ENCODE results near the gene GPRC5B.
A peak's percentile ranks its signal among the peaks of the same experiment; 100 is the strongest.

Gene GPRC5B

DNA sequence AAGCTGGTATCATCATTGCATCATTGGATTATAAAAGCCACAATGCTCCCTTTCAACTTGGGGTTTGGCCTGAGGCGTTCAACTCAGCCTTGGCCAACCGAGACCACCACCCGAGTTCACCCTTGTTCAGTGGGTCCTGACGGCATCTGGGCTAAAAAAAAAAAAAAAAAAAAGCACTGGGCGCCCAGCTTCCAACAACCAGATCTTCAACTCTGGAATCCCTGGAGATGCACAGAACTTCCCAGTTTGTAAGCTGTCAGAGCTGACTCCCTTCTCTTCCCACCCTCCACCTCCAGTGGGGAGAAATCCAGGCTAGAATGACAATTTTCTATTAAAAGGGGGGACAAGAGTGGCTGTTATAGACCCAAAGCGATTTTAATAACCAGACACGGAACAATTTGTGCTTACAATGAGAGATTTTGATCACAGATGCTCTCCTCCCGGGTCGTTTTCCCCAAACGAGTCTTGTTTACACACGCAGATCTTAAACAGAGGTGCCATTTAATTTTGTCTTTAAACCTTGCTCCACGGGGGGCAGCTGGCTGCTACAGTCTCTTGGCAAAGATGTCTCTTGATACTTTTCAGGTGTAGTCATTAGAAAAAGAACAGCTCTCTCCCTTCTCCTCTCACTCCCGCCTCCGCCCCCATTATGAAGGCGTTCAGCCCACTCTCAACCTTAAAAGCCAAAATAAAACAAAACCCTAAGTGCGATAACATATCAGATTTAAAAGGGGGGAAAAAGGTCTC lies 26.9 kb downstream of the GPRC5B start:
- Histone ChIP-seq H3K27ac (ENCODE audit: low read depth, low read length) (peak overlapping the region; percentile 34; the same call in 1 of the 2 replicates), H3K36me3 (ENCODE audit: control insufficient read depth, insufficient read depth, low read length) (peaks cover 33% of the 10 kb centered on the region), H3K4me1 (ENCODE audit: control insufficient read depth, insufficient read depth, low read length) (peaks cover 90% of the 10 kb centered on the region), H3K9me3 (ENCODE audit: control insufficient read depth, insufficient read depth, low read depth, low read length) (no peaks in the 10 kb centered on the region), H3K9ac (ENCODE audit: low read length) (peak overlapping the region; percentile 14), H3K27me3 (ENCODE audit: control insufficient read depth, insufficient read depth, low read length) (no peaks in the 10 kb centered on the region), H3K4me3 (ENCODE audit: low read depth, low read length) (no peak overlapping the region)

DNA sequence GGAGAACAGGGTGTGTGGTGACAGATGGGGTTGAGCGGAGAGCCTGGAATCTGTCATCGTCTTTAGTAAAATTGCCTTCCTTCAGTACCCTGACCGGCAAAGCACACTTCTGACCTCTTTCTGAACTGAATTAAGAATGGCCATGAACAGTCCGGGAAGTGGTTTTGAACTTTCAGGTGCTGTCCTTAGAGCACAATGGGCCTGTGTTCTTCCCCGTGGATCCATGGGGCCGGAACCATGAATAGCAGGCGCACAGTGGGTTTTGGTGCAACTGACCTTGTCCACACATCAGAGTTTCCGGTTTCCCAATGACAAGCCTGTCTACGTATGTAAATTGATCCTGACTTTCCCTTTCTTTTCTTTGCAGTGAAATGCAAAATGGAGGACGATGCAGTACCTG lies 28.5 kb downstream of the GPRC5B start:
- Histone ChIP-seq H3K9me3 (ENCODE audit: control insufficient read depth, insufficient read depth, low read depth, low read length) (no peaks in the 10 kb centered on the region), H3K4me3 (ENCODE audit: low read depth, low read length) (no peak overlapping the region), H3K27ac (ENCODE audit: low read depth, low read length) (no peak overlapping the region), H3K4me1 (ENCODE audit: control insufficient read depth, insufficient read depth, low read length) (peaks cover 83% of the 10 kb centered on the region), H3K36me3 (ENCODE audit: control insufficient read depth, insufficient read depth, low read length) (peaks cover 30% of the 10 kb centered on the region), H3K9ac (ENCODE audit: low read length) (no peak overlapping the region), H3K27me3 (ENCODE audit: control insufficient read depth, insufficient read depth, low read length) (no peaks in the 10 kb centered on the region)

DNA sequence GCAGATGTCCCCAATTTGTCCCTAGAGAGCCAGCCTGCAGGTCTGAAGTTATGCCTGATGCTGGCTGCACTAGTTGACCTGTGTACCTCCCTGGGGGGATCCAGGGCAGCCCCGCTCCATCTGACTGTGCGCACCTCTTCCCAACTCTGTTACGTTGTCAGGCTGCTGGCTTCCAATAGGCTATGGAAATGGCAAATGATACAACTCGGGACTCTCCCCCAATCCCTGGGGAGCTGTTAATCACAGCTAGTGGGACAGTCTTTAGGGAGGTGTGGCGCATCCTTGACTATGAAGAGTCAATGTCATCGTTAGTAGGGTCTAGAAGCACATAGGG lies 30.1 kb downstream of the GPRC5B start:
- no peak overlapping the region for H3K27ac ChIP-seq (ENCODE audit: low read depth, low read length)
- no peak overlapping the region for H3K4me3 ChIP-seq (ENCODE audit: low read depth, low read length)
- H3K9me3 ChIP-seq (ENCODE audit: control insufficient read depth, insufficient read depth, low read depth, low read length): no peaks in the 10 kb centered on the region
- H3K9ac ChIP-seq (ENCODE audit: low read length): peak overlapping the region; percentile 50
- no peaks in the 10 kb centered on the region for H3K27me3 ChIP-seq (ENCODE audit: control insufficient read depth, insufficient read depth, low read length)
- H3K4me1 ChIP-seq (ENCODE audit: control insufficient read depth, insufficient read depth, low read length): peaks cover 72% of the 10 kb centered on the region
- peaks cover 24% of the 10 kb centered on the region for H3K36me3 ChIP-seq (ENCODE audit: control insufficient read depth, insufficient read depth, low read length)

DNA sequence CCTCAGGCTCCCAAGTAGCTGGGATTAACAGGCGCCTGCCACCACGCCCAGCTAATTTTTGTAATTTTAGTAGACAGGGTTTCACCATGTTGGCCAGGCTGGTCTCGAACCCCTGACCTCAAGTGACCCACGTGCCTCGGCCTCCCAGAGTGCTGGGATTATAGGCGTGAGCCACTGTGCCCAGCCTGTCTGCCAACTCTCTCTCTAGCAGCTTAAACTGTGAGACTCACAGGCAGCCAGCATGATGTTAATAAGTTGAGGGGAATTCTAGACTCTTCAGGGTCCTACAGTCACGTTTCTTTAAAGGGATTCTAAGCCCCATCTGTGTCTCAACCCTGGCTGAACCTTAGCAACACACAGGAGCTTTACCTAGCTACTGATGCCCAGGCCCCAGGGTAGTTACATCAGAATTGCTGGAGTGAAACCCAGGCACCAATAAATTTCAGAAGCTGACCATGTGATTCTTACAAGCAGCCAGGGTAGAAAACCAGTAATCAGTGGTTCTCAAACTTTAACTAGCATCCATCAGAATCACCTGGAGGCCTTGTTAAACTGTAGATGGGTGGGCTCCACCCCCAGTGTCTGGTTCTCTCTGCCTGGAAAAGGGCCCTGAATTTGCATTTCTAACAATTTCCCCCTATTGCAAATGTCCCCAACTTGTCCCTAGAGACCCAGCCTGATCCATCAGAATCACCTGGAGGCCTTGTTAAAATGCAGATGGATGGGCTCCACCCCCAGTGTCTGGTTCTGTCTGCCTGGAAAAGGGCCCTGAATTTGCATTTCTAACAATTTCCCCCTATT lies 30.7 kb downstream of the GPRC5B start:
- Histone ChIP-seq H3K4me3 (ENCODE audit: low read depth, low read length) (no peak overlapping the region), H3K36me3 (ENCODE audit: control insufficient read depth, insufficient read depth, low read length) (peaks cover 18% of the 10 kb centered on the region), H3K9ac (ENCODE audit: low read length) (peak overlapping the region; percentile 50), H3K27ac (ENCODE audit: low read depth, low read length) (peak overlapping the region; percentile 52; the same call in 1 of the 2 replicates), H3K9me3 (ENCODE audit: control insufficient read depth, insufficient read depth, low read depth, low read length) (no peaks in the 10 kb centered on the region), H3K27me3 (ENCODE audit: control insufficient read depth, insufficient read depth, low read length) (no peaks in the 10 kb centered on the region), H3K4me1 (ENCODE audit: control insufficient read depth, insufficient read depth, low read length) (peaks cover 66% of the 10 kb centered on the region)

DNA sequence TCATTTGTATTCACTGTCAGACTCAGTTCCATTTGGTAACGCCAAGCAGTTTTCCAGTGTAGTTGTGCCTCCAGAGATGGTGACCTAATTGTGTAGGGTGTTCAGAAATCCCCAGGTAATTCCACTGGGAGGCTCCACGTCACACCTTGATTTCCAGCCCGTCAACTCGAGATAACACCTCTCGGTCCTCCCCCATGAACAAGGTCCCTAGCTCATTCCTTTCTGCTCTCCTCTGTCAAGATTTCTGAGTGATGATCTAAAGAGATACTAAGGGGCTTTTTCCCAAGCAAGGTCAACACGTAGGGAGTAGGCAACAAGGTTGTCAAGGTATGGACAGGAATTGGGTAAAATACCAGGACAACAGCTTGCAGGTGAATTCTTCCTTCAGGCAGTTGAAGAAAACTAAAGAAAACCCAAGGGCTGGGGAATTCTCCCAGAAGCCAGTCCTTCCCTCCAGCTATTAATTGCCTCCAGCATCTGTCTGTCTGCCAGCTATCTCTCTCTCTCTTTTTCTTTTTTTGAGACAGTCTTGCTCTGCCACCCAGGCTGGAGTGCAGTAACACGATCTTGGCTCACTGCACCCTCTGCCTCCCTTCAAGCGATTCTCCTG lies 31.4 kb downstream of the GPRC5B start:
- Histone ChIP-seq H3K4me3 (ENCODE audit: low read depth, low read length) (no peak overlapping the region), H3K27ac (ENCODE audit: low read depth, low read length) (0 out of 2 replicates have a peak overlapping the region, but pooled peaks have one; percentile 52), H3K27me3 (ENCODE audit: control insufficient read depth, insufficient read depth, low read length) (no peaks in the 10 kb centered on the region), H3K4me1 (ENCODE audit: control insufficient read depth, insufficient read depth, low read length) (peaks cover 61% of the 10 kb centered on the region), H3K9me3 (ENCODE audit: control insufficient read depth, insufficient read depth, low read depth, low read length) (no peaks in the 10 kb centered on the region), H3K9ac (ENCODE audit: low read length) (peak overlapping the region; percentile 50), H3K36me3 (ENCODE audit: control insufficient read depth, insufficient read depth, low read length) (peaks cover 13% of the 10 kb centered on the region)

DNA sequence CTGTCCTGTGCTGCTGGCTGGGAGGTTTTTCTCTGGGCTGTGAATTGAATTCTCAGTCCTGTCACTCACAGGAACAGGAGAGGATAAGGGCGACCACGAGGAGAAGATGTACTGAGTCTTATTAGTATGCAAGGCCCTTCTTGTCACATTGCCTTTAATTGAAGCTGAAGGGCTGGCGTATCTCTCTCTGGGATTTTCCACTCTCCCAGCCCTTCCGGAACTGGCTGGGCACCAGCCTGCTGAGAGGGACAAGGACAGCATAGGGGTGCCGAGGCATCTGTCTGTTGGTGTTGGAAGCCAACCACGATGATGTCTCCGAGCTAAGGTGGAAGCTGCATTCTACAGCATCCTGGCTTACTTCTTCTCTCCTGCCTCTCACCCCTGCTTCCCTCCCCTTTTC lies 33.2 kb downstream of the GPRC5B start:
- Histone ChIP-seq H3K9me3 (ENCODE audit: control insufficient read depth, insufficient read depth, low read depth, low read length) (no peaks in the 10 kb centered on the region), H3K36me3 (ENCODE audit: control insufficient read depth, insufficient read depth, low read length) (peaks cover 5% of the 10 kb centered on the region), H3K27me3 (ENCODE audit: control insufficient read depth, insufficient read depth, low read length) (no peaks in the 10 kb centered on the region), H3K4me3 (ENCODE audit: low read depth, low read length) (no peak overlapping the region), H3K27ac (ENCODE audit: low read depth, low read length) (no peak overlapping the region), H3K4me1 (ENCODE audit: control insufficient read depth, insufficient read depth, low read length) (peaks cover 48% of the 10 kb centered on the region), H3K9ac (ENCODE audit: low read length) (no peak overlapping the region)

DNA sequence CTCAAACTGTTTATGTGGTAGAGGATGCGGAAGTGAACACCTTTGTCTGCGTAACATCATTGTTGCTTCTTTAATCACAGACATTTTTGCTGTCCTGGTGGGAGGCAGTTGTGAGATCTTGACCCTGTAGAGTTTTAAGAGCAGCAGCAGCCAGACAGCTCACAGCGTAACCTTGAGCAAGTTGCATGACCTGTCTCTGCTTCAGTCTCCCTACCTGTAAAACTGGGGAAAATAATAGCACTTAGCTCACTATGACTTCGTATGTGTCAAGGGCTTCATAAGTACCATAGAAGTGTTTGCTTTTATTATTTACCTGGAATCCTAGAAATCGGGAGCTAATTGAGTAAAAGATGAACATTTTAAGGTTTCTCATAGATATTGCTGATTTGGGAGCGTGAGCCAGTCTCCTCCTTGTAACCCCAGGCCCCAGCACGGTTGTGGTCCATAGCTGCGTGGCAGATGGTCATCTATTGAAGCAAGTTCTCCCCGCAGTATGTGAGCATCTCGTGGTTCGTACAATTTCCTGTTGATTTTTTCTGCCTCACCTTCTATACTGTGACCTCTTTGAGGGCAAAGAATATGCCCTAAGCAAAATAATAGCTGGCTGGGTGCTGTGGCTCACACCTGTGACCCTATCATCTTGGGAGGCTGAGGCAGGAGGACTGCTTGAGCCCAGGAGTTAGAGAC lies 34.4 kb downstream of the GPRC5B start:
- H3K4me1 ChIP-seq (ENCODE audit: control insufficient read depth, insufficient read depth, low read length): peaks cover 37% of the 10 kb centered on the region
- H3K27ac ChIP-seq (ENCODE audit: low read depth, low read length): no peak overlapping the region
- H3K4me3 ChIP-seq (ENCODE audit: low read depth, low read length): no peak overlapping the region
- no peak overlapping the region for H3K9ac ChIP-seq (ENCODE audit: low read length)
- H3K27me3 ChIP-seq (ENCODE audit: control insufficient read depth, insufficient read depth, low read length): no peaks in the 10 kb centered on the region
- H3K36me3 ChIP-seq (ENCODE audit: control insufficient read depth, insufficient read depth, low read length): no peaks in the 10 kb centered on the region
- no peaks in the 10 kb centered on the region for H3K9me3 ChIP-seq (ENCODE audit: control insufficient read depth, insufficient read depth, low read depth, low read length)

DNA sequence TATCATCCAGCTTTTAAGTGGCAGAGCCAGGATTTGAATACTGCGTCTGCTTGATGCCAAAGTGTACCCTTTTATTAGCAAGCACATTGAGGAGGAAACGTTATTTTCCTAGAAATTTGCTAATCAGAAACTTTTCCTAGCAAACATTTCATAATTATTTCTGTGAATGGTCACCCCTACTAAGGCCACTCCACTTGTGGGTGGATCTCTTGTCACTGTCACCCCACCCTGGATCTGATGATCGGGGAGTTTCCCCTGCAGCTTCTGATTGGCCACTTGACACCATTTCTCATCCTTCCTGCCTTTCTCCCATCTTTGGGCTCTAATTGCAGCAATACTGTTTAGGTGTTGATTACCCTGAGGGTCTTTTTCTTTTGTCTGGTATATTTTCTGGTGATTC lies 35.9 kb downstream of the GPRC5B start:
- Histone ChIP-seq H3K4me3 (ENCODE audit: low read depth, low read length) (no peak overlapping the region), H3K9me3 (ENCODE audit: control insufficient read depth, insufficient read depth, low read depth, low read length) (no peaks in the 10 kb centered on the region), H3K36me3 (ENCODE audit: control insufficient read depth, insufficient read depth, low read length) (no peaks in the 10 kb centered on the region), H3K27me3 (ENCODE audit: control insufficient read depth, insufficient read depth, low read length) (no peaks in the 10 kb centered on the region), H3K27ac (ENCODE audit: low read depth, low read length) (no peak overlapping the region), H3K9ac (ENCODE audit: low read length) (no peak overlapping the region), H3K4me1 (ENCODE audit: control insufficient read depth, insufficient read depth, low read length) (peaks cover 22% of the 10 kb centered on the region)

- H3K27me3 ChIP-seq (ENCODE audit: control insufficient read depth, insufficient read depth, low read length): no peaks in the 10 kb centered on the region
- peaks cover 7% of the 10 kb centered on the region; the same call in 1 of the 2 replicates for H3K4me1 ChIP-seq (ENCODE audit: control insufficient read depth, insufficient read depth, low read length)
- H3K9me3 ChIP-seq (ENCODE audit: control insufficient read depth, insufficient read depth, low read depth, low read length): no peaks in the 10 kb centered on the region
- no peak overlapping the region for H3K9ac ChIP-seq (ENCODE audit: low read length)
- H3K27ac ChIP-seq (ENCODE audit: low read depth, low read length): no peak overlapping the region
- no peak overlapping the region for H3K4me3 ChIP-seq (ENCODE audit: low read depth, low read length)
- no peaks in the 10 kb centered on the region for H3K36me3 ChIP-seq (ENCODE audit: control insufficient read depth, insufficient read depth, low read length)
Observed at GRCh38 chr16:19846436-19846835, 38.2 kb downstream of the GPRC5B start.

DNA sequence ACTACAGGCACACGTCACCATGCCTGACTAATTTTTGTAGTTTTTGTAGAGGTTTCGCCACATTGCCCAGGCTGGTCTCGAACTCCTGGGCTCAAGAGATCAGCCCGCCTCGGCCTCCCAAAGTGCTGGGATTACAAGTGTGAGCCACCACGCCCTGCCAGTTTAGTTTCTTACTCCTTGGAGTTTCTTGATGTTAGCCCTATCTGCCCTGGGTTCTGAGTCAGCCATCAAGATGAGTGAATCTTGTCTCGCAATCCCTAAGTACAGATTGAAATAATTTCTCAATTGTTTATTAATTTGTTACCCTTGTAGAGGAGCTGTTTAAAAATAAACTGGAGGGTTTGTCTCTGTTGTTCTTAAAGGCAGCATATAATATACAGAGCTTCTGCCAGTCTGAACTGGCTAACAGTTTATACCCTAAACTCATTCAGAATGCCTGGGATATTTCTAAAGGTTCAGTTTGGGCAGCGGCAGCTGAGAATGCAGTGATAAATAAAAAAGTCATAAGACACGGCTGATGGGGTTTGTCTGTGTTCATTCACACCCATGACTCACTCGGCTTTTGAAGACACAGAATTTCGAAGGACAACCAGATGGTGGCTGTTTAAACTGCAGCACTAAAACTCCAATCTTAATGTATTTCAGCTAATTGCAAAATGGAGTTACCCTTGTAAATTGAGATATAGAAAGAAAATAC lies 39.6 kb downstream of the GPRC5B start:
- Histone ChIP-seq H3K27ac (ENCODE audit: low read depth, low read length) (no peak overlapping the region), H3K4me1 (ENCODE audit: control insufficient read depth, insufficient read depth, low read length) (no peaks in the 10 kb centered on the region), H3K27me3 (ENCODE audit: control insufficient read depth, insufficient read depth, low read length) (no peaks in the 10 kb centered on the region), H3K9ac (ENCODE audit: low read length) (no peak overlapping the region), H3K4me3 (ENCODE audit: low read depth, low read length) (no peak overlapping the region), H3K9me3 (ENCODE audit: control insufficient read depth, insufficient read depth, low read depth, low read length) (no peaks in the 10 kb centered on the region), H3K36me3 (ENCODE audit: control insufficient read depth, insufficient read depth, low read length) (no peaks in the 10 kb centered on the region)

Data from HUES6 (cell line).